ENCODE data around the gene DOLPP1. TPM values are rescaled to one million over a fixed set of nuclear protein-coding genes. Genes with fewer than 3 reads are reported as not detected.

Gene DOLPP1
- total RNA-seq, 1 experiment from 2014 or later = 16.1 TPM

DNA sequence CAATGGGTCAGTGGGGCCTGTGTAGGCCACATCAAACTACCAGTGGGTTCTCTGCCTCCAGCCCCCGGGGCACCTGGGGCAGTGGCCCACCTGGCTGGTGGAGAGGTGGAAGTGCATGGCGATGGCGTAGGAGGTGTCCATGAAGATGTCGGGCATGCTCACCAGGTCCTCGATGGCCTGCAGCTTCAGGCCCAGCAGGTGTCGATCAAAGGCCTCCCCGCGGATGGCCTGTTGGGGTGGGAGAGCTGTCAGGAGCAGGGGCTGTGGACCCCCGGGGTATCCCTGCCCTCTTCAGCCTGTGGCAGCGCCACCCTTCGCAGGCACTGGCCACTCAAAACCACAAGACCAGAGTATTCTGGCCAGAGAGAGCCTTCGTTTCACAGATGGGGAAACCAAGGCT is 15.0 kb downstream of the DOLPP1 start:
- Mint-ChIP-seq H3K27ac (ENCODE audit: unreplicated experiment) (no peak overlapping the region), H3K36me3 (ENCODE audit: insufficient read depth, unreplicated experiment) (peaks cover 12% of the 10 kb centered on the region), H3K9me3 (ENCODE audit: low read depth, unreplicated experiment) (no peaks in the 10 kb centered on the region), H3K4me3 (ENCODE audit: low read depth, unreplicated experiment) (no peak overlapping the region), H3K27me3 (ENCODE audit: unreplicated experiment) (no peaks in the 10 kb centered on the region), H3K4me1 (ENCODE audit: low read depth, unreplicated experiment) (no peaks in the 10 kb centered on the region)
- no peak for DNase-seq
- intact Hi-C loops (cut with micrococcal nuclease; ENCODE audit: unreplicated experiment) = no loop called here
- CTCF ChIA-PET = no interaction called here
- BruUV-seq (replicated peaks) = no TSS peak
- no peak for TF ChIP-seq CTCF (IDR thresholded peaks at IDR 0.05; ENCODE audit: unreplicated experiment)

- Mint-ChIP-seq H3K4me1 (ENCODE audit: low read depth, unreplicated experiment) (no peaks in the 10 kb centered on the region), H3K9me3 (ENCODE audit: low read depth, unreplicated experiment) (no peaks in the 10 kb centered on the region), H3K36me3 (ENCODE audit: insufficient read depth, unreplicated experiment) (peaks cover 5% of the 10 kb centered on the region), H3K27me3 (ENCODE audit: unreplicated experiment) (no peaks in the 10 kb centered on the region), H3K27ac (ENCODE audit: unreplicated experiment) (no peak overlapping the region), H3K4me3 (ENCODE audit: low read depth, unreplicated experiment) (no peak overlapping the region)
- intact Hi-C loops (cut with micrococcal nuclease; ENCODE audit: unreplicated experiment) = no loop called here
- no peak for TF ChIP-seq CTCF (IDR thresholded peaks at IDR 0.05; ENCODE audit: unreplicated experiment)
- no peak for DNase-seq
- CTCF ChIA-PET = interaction anchor here (0.5 kb wide), 1 partner anchor 22 kb away, joined by 5 read pairs; no protein-coding TSS in a partner anchor
- BruUV-seq (replicated peaks) = no TSS peak
These were observed 16.9 kb downstream of the DOLPP1 start for GRCh38 chr9:129097671-129098306.

DNA sequence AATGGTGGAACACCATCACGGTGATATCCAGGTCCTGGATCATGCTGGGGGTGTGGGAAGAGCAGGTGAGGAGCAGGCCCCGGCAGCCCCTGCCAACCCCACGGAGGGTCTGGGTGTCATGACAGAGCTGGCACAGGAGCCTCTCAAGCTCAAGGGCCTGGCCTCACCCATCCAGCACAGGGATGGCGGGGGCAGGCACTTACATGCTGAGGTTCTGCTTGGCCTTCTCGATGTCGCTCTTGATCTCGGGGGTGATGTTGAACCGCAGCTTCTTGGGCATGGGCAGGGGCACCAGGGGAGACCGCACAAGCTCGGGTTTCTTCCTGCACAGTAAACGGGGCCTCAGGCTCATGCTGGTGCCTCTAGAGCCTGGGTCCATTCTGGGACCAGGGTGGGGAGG is 17.4 kb downstream of the DOLPP1 start:
- DNase-seq = no peak
- no TSS peak for BruUV-seq (replicated peaks)
- no peaks in the 10 kb centered on the region for H3K4me1 Mint-ChIP-seq (ENCODE audit: low read depth, unreplicated experiment)
- intact Hi-C loops (cut with micrococcal nuclease; ENCODE audit: unreplicated experiment) = no loop called here
- no peak for TF ChIP-seq CTCF (IDR thresholded peaks at IDR 0.05; ENCODE audit: unreplicated experiment)
- no peaks in the 10 kb centered on the region for H3K27me3 Mint-ChIP-seq (ENCODE audit: unreplicated experiment)
- CTCF ChIA-PET = interaction anchor here (0.5 kb wide), 1 partner anchor 21 kb away, joined by 5 read pairs; no protein-coding TSS in a partner anchor
- no peaks in the 10 kb centered on the region for H3K9me3 Mint-ChIP-seq (ENCODE audit: low read depth, unreplicated experiment)
- no peak overlapping the region for H3K27ac Mint-ChIP-seq (ENCODE audit: unreplicated experiment)
- H3K36me3 Mint-ChIP-seq (ENCODE audit: insufficient read depth, unreplicated experiment) = peaks cover 5% of the 10 kb centered on the region
- no peak overlapping the region for H3K4me3 Mint-ChIP-seq (ENCODE audit: low read depth, unreplicated experiment)

- H3K9me3 Mint-ChIP-seq (ENCODE audit: low read depth, unreplicated experiment) = no peaks in the 10 kb centered on the region
- no TSS peak for BruUV-seq (replicated peaks)
- no peak for TF ChIP-seq CTCF (IDR thresholded peaks at IDR 0.05; ENCODE audit: unreplicated experiment)
- CTCF ChIA-PET = no interaction called here
- H3K4me3 Mint-ChIP-seq (ENCODE audit: low read depth, unreplicated experiment) = no peak overlapping the region
- H3K27me3 Mint-ChIP-seq (ENCODE audit: unreplicated experiment) = no peaks in the 10 kb centered on the region
- intact Hi-C loops (cut with micrococcal nuclease; ENCODE audit: unreplicated experiment) = no loop called here
- H3K36me3 Mint-ChIP-seq (ENCODE audit: insufficient read depth, unreplicated experiment) = peaks cover 3% of the 10 kb centered on the region
- H3K4me1 Mint-ChIP-seq (ENCODE audit: low read depth, unreplicated experiment) = no peaks in the 10 kb centered on the region
- no peak for DNase-seq
- H3K27ac Mint-ChIP-seq (ENCODE audit: unreplicated experiment) = no peak overlapping the region
These were observed 19.7 kb downstream of the DOLPP1 start for GRCh38 chr9:129100383-129101169.
